ENCODE results near the gene MGME1.
A peak's percentile ranks its signal among the peaks of the same experiment; 100 is the strongest.

Gene MGME1, protein sequence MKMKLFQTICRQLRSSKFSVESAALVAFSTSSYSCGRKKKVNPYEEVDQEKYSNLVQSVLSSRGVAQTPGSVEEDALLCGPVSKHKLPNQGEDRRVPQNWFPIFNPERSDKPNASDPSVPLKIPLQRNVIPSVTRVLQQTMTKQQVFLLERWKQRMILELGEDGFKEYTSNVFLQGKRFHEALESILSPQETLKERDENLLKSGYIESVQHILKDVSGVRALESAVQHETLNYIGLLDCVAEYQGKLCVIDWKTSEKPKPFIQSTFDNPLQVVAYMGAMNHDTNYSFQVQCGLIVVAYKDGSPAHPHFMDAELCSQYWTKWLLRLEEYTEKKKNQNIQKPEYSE

GRCh38 chr20:17968366-17969277 is at the start of gene MGME1, which contains the start of gene SNX5:
TSS of gene MGME1 (plus strand) at chr20:17969018. CDS start at chr20:17969860, 842 bp downstream.
TSS of gene SNX5 (minus strand) at chr20:17968794. CDS start at chr20:17968425, 369 bp downstream.
- H3F3A ChIP-seq (ENCODE audit: low read depth), result no peaks in the 10 kb centered on the region; the same call in 1 of the 2 replicates

DNA sequence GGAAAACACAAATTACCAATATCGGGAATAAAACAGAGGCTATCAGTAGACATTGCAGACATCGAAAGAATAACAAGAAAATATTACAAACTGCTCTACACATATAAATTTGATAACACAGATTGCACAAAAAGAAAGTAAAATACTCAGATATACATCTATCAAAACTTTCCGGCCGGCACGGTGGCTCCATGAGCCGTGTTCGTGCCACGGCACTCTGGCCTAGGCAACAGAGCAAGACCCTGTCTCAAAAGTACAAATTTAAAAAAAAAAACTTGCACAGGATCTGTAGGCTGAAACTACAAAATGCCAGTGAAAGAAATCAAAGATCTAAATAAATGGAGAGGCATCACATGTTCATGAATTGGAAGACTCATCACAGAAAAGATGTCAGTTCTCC is 49.7 kb upstream of the MGME1 start:
- H3K79me2 ChIP-seq (ENCODE audit: insufficient read depth, low read length), result no peaks in the 10 kb centered on the region
- peaks cover 5% of the 10 kb centered on the region for H3K4me1 ChIP-seq (ENCODE audit: insufficient read depth, low read length, poor library complexity, severe bottlenecking)
- no peak for TF ChIP-seq EZH2phosphoT487 (IDR thresholded peaks at IDR 0.05; ENCODE audit: borderline replicate concordance)
- TF ChIP-seq, protein P1, sequence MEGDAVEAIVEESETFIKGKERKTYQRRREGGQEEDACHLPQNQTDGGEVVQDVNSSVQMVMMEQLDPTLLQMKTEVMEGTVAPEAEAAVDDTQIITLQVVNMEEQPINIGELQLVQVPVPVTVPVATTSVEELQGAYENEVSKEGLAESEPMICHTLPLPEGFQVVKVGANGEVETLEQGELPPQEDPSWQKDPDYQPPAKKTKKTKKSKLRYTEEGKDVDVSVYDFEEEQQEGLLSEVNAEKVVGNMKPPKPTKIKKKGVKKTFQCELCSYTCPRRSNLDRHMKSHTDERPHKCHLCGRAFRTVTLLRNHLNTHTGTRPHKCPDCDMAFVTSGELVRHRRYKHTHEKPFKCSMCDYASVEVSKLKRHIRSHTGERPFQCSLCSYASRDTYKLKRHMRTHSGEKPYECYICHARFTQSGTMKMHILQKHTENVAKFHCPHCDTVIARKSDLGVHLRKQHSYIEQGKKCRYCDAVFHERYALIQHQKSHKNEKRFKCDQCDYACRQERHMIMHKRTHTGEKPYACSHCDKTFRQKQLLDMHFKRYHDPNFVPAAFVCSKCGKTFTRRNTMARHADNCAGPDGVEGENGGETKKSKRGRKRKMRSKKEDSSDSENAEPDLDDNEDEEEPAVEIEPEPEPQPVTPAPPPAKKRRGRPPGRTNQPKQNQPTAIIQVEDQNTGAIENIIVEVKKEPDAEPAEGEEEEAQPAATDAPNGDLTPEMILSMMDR (conservative IDR thresholded peaks at IDR 0.05; ENCODE audit: low read length), result no peak
- H3K4me2 ChIP-seq (ENCODE audit: low read depth, low read length, poor library complexity, severe bottlenecking), result no peak overlapping the region
- H3K36me3 ChIP-seq (ENCODE audit: insufficient read depth, low read length), result no peaks in the 10 kb centered on the region
- no peaks in the 10 kb centered on the region for H4K20me1 ChIP-seq (ENCODE audit: insufficient read depth, low read length, poor library complexity, severe bottlenecking)
- no peak overlapping the region for H2AFZ ChIP-seq (ENCODE audit: low read length)
- no peak overlapping the region for H3K9ac ChIP-seq (ENCODE audit: low read depth, low read length, poor library complexity, severe bottlenecking)
- no peaks in the 10 kb centered on the region for H3K27me3 ChIP-seq (ENCODE audit: insufficient read depth, low read length, poor library complexity, severe bottlenecking)
- H3F3A ChIP-seq (ENCODE audit: low read depth), result no peaks in the 10 kb centered on the region
- no peaks in the 10 kb centered on the region for H3K9me2 ChIP-seq (replicated peaks; ENCODE audit: low read depth, low read length)
- no peak overlapping the region for H3K4me3 ChIP-seq (ENCODE audit: low read length, poor library complexity, severe bottlenecking)
- H3K9me3 ChIP-seq (ENCODE audit: insufficient read depth, low read depth, low read length), result no peaks in the 10 kb centered on the region

More at GRCh38 chr20:17968366-17969277, at the start of gene MGME1, which contains the start of gene SNX5:
- Histone ChIP-seq H3K4me2 (ENCODE audit: low read depth, low read length, poor library complexity, severe bottlenecking) (peak within 1 kb of the TSS; percentile 97), H4K20me1 (ENCODE audit: insufficient read depth, low read length, poor library complexity, severe bottlenecking) (peaks cover 81% of the 10 kb centered on the region), H3K4me1 (ENCODE audit: insufficient read depth, low read length, poor library complexity, severe bottlenecking) (peaks cover 58% of the 10 kb centered on the region), H2AFZ (ENCODE audit: low read length) (peak within 1 kb of the TSS; percentile 55), H3K27me3 (ENCODE audit: insufficient read depth, low read length, poor library complexity, severe bottlenecking) (peaks cover 13% of the 10 kb centered on the region), H3K9ac (ENCODE audit: low read depth, low read length, poor library complexity, severe bottlenecking) (peak within 1 kb of the TSS; percentile 99), H3K9me2 (replicated peaks; ENCODE audit: low read depth, low read length) (no peaks in the 10 kb centered on the region), H3K79me2 (ENCODE audit: insufficient read depth, low read length) (peaks cover 95% of the 10 kb centered on the region), H3K36me3 (ENCODE audit: insufficient read depth, low read length) (peaks cover 4% of the 10 kb centered on the region; the same call in 1 of the 2 replicates), H3K4me3 (ENCODE audit: low read length, poor library complexity, severe bottlenecking) (peak within 1 kb of the TSS; percentile 91), H3K9me3 (ENCODE audit: insufficient read depth, low read depth, low read length) (no peaks in the 10 kb centered on the region)
- TF ChIP-seq, protein P1 (conservative IDR thresholded peaks at IDR 0.05; ENCODE audit: low read length), result no peak
- TF ChIP-seq EZH2phosphoT487 (IDR thresholded peaks at IDR 0.05; ENCODE audit: borderline replicate concordance), result no peak

DNA sequence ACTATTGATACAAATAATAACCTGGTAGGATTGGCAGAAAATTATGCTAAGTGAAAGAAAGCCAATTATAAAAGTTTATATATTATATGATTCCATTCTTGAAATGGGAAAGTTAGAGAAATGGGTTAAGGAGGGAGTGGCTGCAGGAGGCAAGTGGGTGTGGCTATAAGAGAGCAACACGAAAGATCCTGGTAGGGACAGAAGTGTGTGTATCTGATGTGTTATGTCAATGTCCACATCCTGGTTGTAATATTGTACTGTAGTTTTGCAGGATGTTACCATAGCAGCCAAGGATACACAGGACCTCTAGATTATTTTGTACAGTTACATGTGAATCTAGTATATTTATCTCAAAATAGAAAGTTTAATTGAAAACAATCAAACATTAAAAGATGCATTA is 47.0 kb upstream of the MGME1 start:
- Histone ChIP-seq H3K9ac (ENCODE audit: low read depth, low read length, poor library complexity, severe bottlenecking) (no peak overlapping the region), H2AFZ (ENCODE audit: low read length) (no peak overlapping the region), H3K4me1 (ENCODE audit: insufficient read depth, low read length, poor library complexity, severe bottlenecking) (peaks cover under 1% of the 10 kb centered on the region), H3K36me3 (ENCODE audit: insufficient read depth, low read length) (no peaks in the 10 kb centered on the region), H3K79me2 (ENCODE audit: insufficient read depth, low read length) (no peaks in the 10 kb centered on the region), H4K20me1 (ENCODE audit: insufficient read depth, low read length, poor library complexity, severe bottlenecking) (no peaks in the 10 kb centered on the region), H3K4me3 (ENCODE audit: low read length, poor library complexity, severe bottlenecking) (no peak overlapping the region), H3K4me2 (ENCODE audit: low read depth, low read length, poor library complexity, severe bottlenecking) (no peak overlapping the region), H3F3A (ENCODE audit: low read depth) (no peaks in the 10 kb centered on the region), H3K9me2 (replicated peaks; ENCODE audit: low read depth, low read length) (no peaks in the 10 kb centered on the region), H3K27me3 (ENCODE audit: insufficient read depth, low read length, poor library complexity, severe bottlenecking) (no peaks in the 10 kb centered on the region), H3K9me3 (ENCODE audit: insufficient read depth, low read depth, low read length) (no peaks in the 10 kb centered on the region)
- no peak for TF ChIP-seq EZH2phosphoT487 (IDR thresholded peaks at IDR 0.05; ENCODE audit: borderline replicate concordance)

Measured in Loucy (cell line).